Natural killer cell (primary cell): Measurements from ENCODE around the gene HS3ST4. TPM values are rescaled to one million over a fixed set of nuclear protein-coding genes. Genes with fewer than 3 reads are reported as not detected.

Experiments
- ATAC-seq, 3 donors: fragments of 150-1000 bp in 2 of 3; fragments of 200-7000 bp in 1 of 3; cut with Tn5 transposase; 1 replicate in 1 of 3; 2 replicates in 2 of 3; pipeline ENCODE4 v1.10.0; 2021; ENCODE audit warnings: mild to moderate bottlenecking in 2 of 3, moderate library complexity in 2 of 3
- DNase-seq, 2 donors: peaks; one replicate each; pipeline versions ENCODE4 v3.0.0 to v3.0.0-alpha.2; 2013 to 2021; ENCODE audit warnings: mixed read lengths in 1 of 2
- H3K27ac ChIP-seq: one replicate; pipeline ENCODE4 v1.5.1; 2013; ENCODE audit warnings: mild to moderate bottlenecking, low read length
- H3K27me3 ChIP-seq: one replicate; pipeline ENCODE4 v1.6.1; 2013; ENCODE audit warnings: low read length; ENCODE audit not compliant: control insufficient read depth, insufficient read depth
- H3K36me3 ChIP-seq: one replicate; pipeline ENCODE4 v1.6.1; 2013; ENCODE audit warnings: low read length; ENCODE audit not compliant: control insufficient read depth, insufficient read depth
- H3K4me1 ChIP-seq: one replicate; pipeline ENCODE4 v1.6.1; 2013; ENCODE audit warnings: low read length; ENCODE audit not compliant: control insufficient read depth, insufficient read depth
- H3K4me3 ChIP-seq: one replicate; pipeline ENCODE4 v1.5.1; 2013; ENCODE audit warnings: low read length
- H3K9me3 ChIP-seq: one replicate; pipeline ENCODE4 v1.6.1; 2013; ENCODE audit warnings: low read length; ENCODE audit not compliant: control insufficient read depth, insufficient read depth
- H3K27ac Mint-ChIP-seq, 2 donors: one replicate each; pipeline ENCODE4 v1.8.0; 2022; ENCODE audit warnings: mild to moderate bottlenecking in 2 of 2, mixed read lengths in 2 of 2, moderate library complexity in 1 of 2
- H3K27me3 Mint-ChIP-seq, 2 donors: one replicate each; pipeline ENCODE4 v1.8.0; 2022; ENCODE audit warnings: low read depth in 2 of 2, mixed read lengths in 2 of 2
- H3K36me3 Mint-ChIP-seq: one replicate; pipeline ENCODE4 v1.8.0; 2022; ENCODE audit warnings: mixed read lengths
- H3K4me1 Mint-ChIP-seq, 2 donors: one replicate each; pipeline ENCODE4 v1.8.0; 2022; ENCODE audit warnings: mixed read lengths in 2 of 2
- H3K4me3 Mint-ChIP-seq: one replicate; pipeline ENCODE4 v1.8.0; 2022; ENCODE audit warnings: mild to moderate bottlenecking, moderate library complexity, mixed read lengths
- H3K9me3 Mint-ChIP-seq, 2 donors: one replicate each; pipeline ENCODE4 v1.8.0; 2022; ENCODE audit warnings: mixed read lengths in 2 of 2
- CTCF ChIP-seq: fragments of 200-600 bp; IDR thresholded peaks from one replicate; pipeline ENCODE4 v1.8.0; 2022; ENCODE audit warnings: antibody characterized with exemption
- WGBS: methylation state at CpG from one replicate; pipeline ENCODE4 v1.1.7; 2013; ENCODE audit warnings: missing lambda C conversion rate; ENCODE audit not compliant: insufficient coverage; 5-methylcytosine and 5-hydroxymethylcytosine counted together
- intact Hi-C: fragments of 100-400 bp; cut with micrococcal nuclease; formaldehyde crosslinking; loops from one replicate; pipeline ENCODE4 v1.14.2; 2022
- total RNA-seq, 4 donors: library from RNA; stranded (reverse); fragments of 120-200 nt in 1 of 4; gene quantifications; one replicate each; pipeline versions ENCODE4 v1.2.3 to v1.2.4, GENCODE V29; 2013 to 2022

The HS3ST4 gene
- total RNA-seq, 3 donors from 2014 or later (not counting 1 experiment from before 2014, with no cell fraction given) = not detected

- DNase-seq = no peak
- Mint-ChIP-seq H3K4me1 (no peaks in the 10 kb centered on the region), H3K27me3 (no peaks in the 10 kb centered on the region), H3K27ac (no peak overlapping the region), H3K36me3 (no peaks in the 10 kb centered on the region), H3K4me3 (no peak overlapping the region), H3K9me3 (peaks cover 0 to 2% of the 10 kb centered on the region in 2 donors)
- Histone ChIP-seq H3K27ac (no peak overlapping the region), H3K9me3 (no peaks in the 10 kb centered on the region), H3K4me3 (no peak overlapping the region), H3K36me3 (no peaks in the 10 kb centered on the region), H3K27me3 (no peaks in the 10 kb centered on the region), H3K4me1 (no peaks in the 10 kb centered on the region)
- WGBS = 83% methylated on average over 3 of the region's 3 CpGs
- intact Hi-C loops = no loop called here
- ATAC-seq = no peak
- TF ChIP-seq CTCF = no peak
These were observed 261.2 kb downstream of the HS3ST4 start for GRCh38 chr16:25952983-25953382.

- intact Hi-C loops = no loop called here
- Mint-ChIP-seq H3K27me3 (no peaks in the 10 kb centered on the region), H3K4me3 (no peak overlapping the region), H3K9me3 (peaks cover 0 to 2% of the 10 kb centered on the region in 2 donors), H3K4me1 (no peaks in the 10 kb centered on the region), H3K27ac (no peak overlapping the region), H3K36me3 (no peaks in the 10 kb centered on the region)
- H3K36me3 ChIP-seq = no peaks in the 10 kb centered on the region
- no peaks in the 10 kb centered on the region for H3K27me3 ChIP-seq
- ATAC-seq = no peak
- 88% methylated on average over 2 of the region's 2 CpGs for WGBS
- H3K9me3 ChIP-seq = no peaks in the 10 kb centered on the region
- no peak for TF ChIP-seq CTCF
- DNase-seq = no peak
- no peak overlapping the region for H3K27ac ChIP-seq
- no peaks in the 10 kb centered on the region for H3K4me1 ChIP-seq
- no peak overlapping the region for H3K4me3 ChIP-seq
These were observed 265.9 kb downstream of the HS3ST4 start for GRCh38 chr16:25957707-25958106.

DNA sequence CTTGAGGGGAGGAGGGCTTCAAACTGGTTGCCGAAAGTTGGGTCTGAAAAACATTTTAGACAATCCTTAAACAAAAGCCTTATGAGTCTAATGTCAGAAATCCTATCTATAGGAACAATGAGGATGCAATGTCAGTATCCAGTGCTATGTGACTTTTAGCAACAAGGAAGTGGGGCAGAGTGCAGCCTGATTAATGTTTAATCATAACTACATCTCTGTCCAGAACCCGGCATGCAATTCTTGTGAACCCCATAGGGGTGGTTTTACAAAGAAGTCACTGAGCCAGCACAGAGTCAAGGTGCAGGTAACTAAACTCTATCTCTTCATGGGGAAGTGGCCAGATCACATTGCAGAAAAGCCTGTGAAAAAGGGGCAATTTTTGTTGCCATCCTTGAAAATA is 267.5 kb downstream of the HS3ST4 start:
- no peaks in the 10 kb centered on the region for H3K36me3 Mint-ChIP-seq
- H3K9me3 ChIP-seq = no peaks in the 10 kb centered on the region
- DNase-seq = no peak
- H3K27ac Mint-ChIP-seq = no peak overlapping the region
- no peak overlapping the region for H3K4me3 Mint-ChIP-seq
- H3K4me1 Mint-ChIP-seq = no peaks in the 10 kb centered on the region
- no peak for ATAC-seq
- no peaks in the 10 kb centered on the region for H3K27me3 Mint-ChIP-seq
- H3K4me3 ChIP-seq = no peak overlapping the region
- intact Hi-C loops = no loop called here
- H3K9me3 Mint-ChIP-seq = peaks cover 0 to 2% of the 10 kb centered on the region in 2 donors
- WGBS = 93% methylated on average over 1 of the region's 2 CpGs
- no peak for TF ChIP-seq CTCF
- no peaks in the 10 kb centered on the region for H3K4me1 ChIP-seq
- H3K36me3 ChIP-seq = no peaks in the 10 kb centered on the region
- no peaks in the 10 kb centered on the region for H3K27me3 ChIP-seq
- no peak overlapping the region for H3K27ac ChIP-seq
